ENCODE results near the gene EFCAB6. TPM values are rescaled to one million over a fixed set of nuclear protein-coding genes. Genes with fewer than 3 reads are reported as not detected.
"Not testable (repeated sequence)": the region's sequence is repeated elsewhere in the genome, so short reads cannot be mapped to it uniquely, and the experiment has no call there.

EFCAB6 gene
- total RNA-seq, 4 donors from 2014 or later: 2.0 to 8.4 (median 5.7) TPM

- TF ChIP-seq CTCF (IDR thresholded peaks at IDR 0.05) (no peak), POLR2A (IDR thresholded peaks at IDR 0.05) (no peak)
- DNase-seq: no peak
- Histone ChIP-seq H3K27ac (no peak overlapping the region), H3K4me3 (no peak overlapping the region), H3K9me3 (no peaks in the 10 kb centered on the region), H3K4me1 (no peaks in the 10 kb centered on the region), H3K36me3 (no peaks in the 10 kb centered on the region), H3K27me3 (no peaks in the 10 kb centered on the region)
- intact Hi-C loops (cut with DNase I; ENCODE audit: low total_unique reads): no loop called here
Observed at GRCh38 chr22:43669190-43669589, 142.9 kb downstream of the EFCAB6 start.

- intact Hi-C loops (cut with DNase I; ENCODE audit: low total_unique reads): no loop called here
- TF ChIP-seq CTCF (IDR thresholded peaks at IDR 0.05) (no peak), POLR2A (IDR thresholded peaks at IDR 0.05) (no peak)
- no peak for DNase-seq
Observed at GRCh38 chr22:43667656-43668055, 144.4 kb downstream of the EFCAB6 start.

GRCh38 chr22:43666457-43666856 is 145.6 kb downstream of the EFCAB6 start:
- H3K27ac ChIP-seq: no peak overlapping the region
- H3K4me3 ChIP-seq: no peak overlapping the region
- H3K27me3 ChIP-seq: no peaks in the 10 kb centered on the region
- no peaks in the 10 kb centered on the region for H3K4me1 ChIP-seq
- TF ChIP-seq CTCF (IDR thresholded peaks at IDR 0.05) (no peak), POLR2A (IDR thresholded peaks at IDR 0.05) (no peak)
- DNase-seq: no peak
- no peaks in the 10 kb centered on the region for H3K9me3 ChIP-seq
- intact Hi-C loops (cut with DNase I; ENCODE audit: low total_unique reads): no loop called here
- no peaks in the 10 kb centered on the region for H3K36me3 ChIP-seq

More at GRCh38 chr22:43667656-43668055, 144.4 kb downstream of the EFCAB6 start:
- no peak overlapping the region for H3K4me3 ChIP-seq
- no peaks in the 10 kb centered on the region for H3K4me1 ChIP-seq
- no peaks in the 10 kb centered on the region for H3K27me3 ChIP-seq
- no peak overlapping the region for H3K27ac ChIP-seq
- no peaks in the 10 kb centered on the region for H3K9me3 ChIP-seq
- H3K36me3 ChIP-seq: no peaks in the 10 kb centered on the region

GRCh38 chr22:43658823-43659222 is 153.3 kb downstream of the EFCAB6 start:
- H3K4me3 ChIP-seq: no peak overlapping the region
- H3K27ac ChIP-seq: no peak overlapping the region
- no peak for DNase-seq
- H3K4me1 ChIP-seq: no peaks in the 10 kb centered on the region
- H3K36me3 ChIP-seq: no peaks in the 10 kb centered on the region
- intact Hi-C loops (cut with DNase I; ENCODE audit: low total_unique reads): no loop called here
- no peaks in the 10 kb centered on the region for H3K27me3 ChIP-seq
- TF ChIP-seq CTCF (IDR thresholded peaks at IDR 0.05) (no peak), POLR2A (IDR thresholded peaks at IDR 0.05) (no peak)
- H3K9me3 ChIP-seq: no peaks in the 10 kb centered on the region

- H3K4me3 ChIP-seq; H3K4me1 ChIP-seq; H3K9me3 ChIP-seq; H3K36me3 ChIP-seq; H3K27ac ChIP-seq; intact Hi-C loops (cut with DNase I; ENCODE audit: low total_unique reads); DNase-seq; H3K27me3 ChIP-seq: not testable (repeated sequence)
Observed at GRCh38 chr22:43656581-43656980, 155.5 kb downstream of the EFCAB6 start.

- intact Hi-C loops (cut with DNase I; ENCODE audit: low total_unique reads): no loop called here
- Histone ChIP-seq H3K27ac (no peak overlapping the region), H3K9me3 (no peaks in the 10 kb centered on the region), H3K4me3 (no peak overlapping the region), H3K27me3 (no peaks in the 10 kb centered on the region), H3K36me3 (no peaks in the 10 kb centered on the region), H3K4me1 (no peaks in the 10 kb centered on the region)
- TF ChIP-seq POLR2A (IDR thresholded peaks at IDR 0.05): no peak
- no peak for DNase-seq
Observed at GRCh38 chr22:43654271-43654670, 157.8 kb downstream of the EFCAB6 start.
